ENCODE results near the gene TAF7. TPM values are rescaled to one million over a fixed set of nuclear protein-coding genes. Genes with fewer than 3 reads are reported as not detected.

The TAF7 gene
- total and polyA plus RNA-seq, 9 of the 15 experiments (the other 6 are each of a cell fraction or from before 2014, with no cell fraction given), result 51.6 to 116 (median 73.3) TPM

DNA sequence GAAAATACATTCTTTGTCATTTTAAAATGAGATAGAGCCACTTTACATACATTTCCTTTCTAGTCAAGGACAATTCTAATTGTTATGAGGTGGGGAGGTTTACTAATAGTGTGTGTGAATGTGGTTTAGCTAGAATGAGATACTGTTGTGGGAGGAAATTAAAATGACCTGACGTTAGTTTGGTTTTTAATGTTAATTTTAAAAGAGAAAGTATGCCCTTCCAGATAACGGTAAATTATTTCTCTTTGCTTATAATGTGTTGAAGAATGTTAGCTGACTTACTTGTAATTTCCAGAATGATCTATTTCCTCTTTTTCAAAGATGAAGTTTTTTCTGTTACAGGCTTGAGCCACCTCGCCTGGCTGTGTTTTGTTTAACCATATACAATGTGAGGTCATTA, 1.7 kb upstream of the TAF7 start (continued):
- TF ChIP-seq, protein P1, sequence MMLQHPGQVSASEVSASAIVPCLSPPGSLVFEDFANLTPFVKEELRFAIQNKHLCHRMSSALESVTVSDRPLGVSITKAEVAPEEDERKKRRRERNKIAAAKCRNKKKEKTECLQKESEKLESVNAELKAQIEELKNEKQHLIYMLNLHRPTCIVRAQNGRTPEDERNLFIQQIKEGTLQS (IDR thresholded peaks at IDR 0.05), result no peak
- TF ChIP-seq, protein P1 (CRISPR knock-in tag; conservative IDR thresholded peaks at IDR 0.05), result no peak
- TF ChIP-seq ADNP (tag; IDR thresholded peaks at IDR 0.05) (no peak), DNMT1 (IDR thresholded peaks at IDR 0.05) (no peak), ZFP36 (IDR thresholded peaks at IDR 0.05; ENCODE audit: low read depth, low read length, partially characterized antibody) (no peak), ZC3H4 (CRISPR knock-in tag; IDR thresholded peaks at IDR 0.05; ENCODE audit: borderline replicate concordance) (no peak)

DNA sequence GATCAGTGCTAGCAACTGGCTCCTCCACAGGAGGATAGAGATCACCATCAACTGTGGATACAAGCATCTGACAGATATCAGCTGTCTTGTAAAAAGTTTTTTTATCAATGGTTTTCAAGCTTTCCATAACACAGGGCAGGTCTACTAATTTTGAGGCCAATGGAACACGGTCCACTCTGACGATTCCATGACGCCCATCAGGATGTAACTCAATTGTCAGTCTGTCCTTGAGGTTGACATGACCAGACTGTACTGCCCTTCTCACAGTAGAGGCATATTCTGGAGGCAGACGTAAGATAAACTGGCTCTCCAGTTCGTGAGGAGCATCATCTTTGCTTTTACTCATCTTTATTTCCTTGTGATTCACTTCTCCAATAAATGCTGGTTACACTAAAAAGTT, 885 bp downstream of the TAF7 start:
- Histone ChIP-seq H3K27ac (ENCODE audit: extremely low read depth, low read depth, low read length) (peak overlapping the region; percentile 92), H3K9me3 (replicated peaks; ENCODE audit: control insufficient read depth, insufficient read depth, low read depth, low read length) (peaks cover 22% of the 10 kb centered on the region), H3K36me3 (ENCODE audit: control insufficient read depth, insufficient read depth, low read length) (peaks cover 26% of the 10 kb centered on the region)
- TF ChIP-seq CCAR2 (IDR thresholded peaks at IDR 0.05; ENCODE audit: low read depth, low read length) (no peak), SMAD2 (IDR thresholded peaks at IDR 0.05; ENCODE audit: low read depth, low read length) (no peak), CHCHD3 (CRISPR knock-in tag; IDR thresholded peaks at IDR 0.05) (no peak), PRPF4 (IDR thresholded peaks at IDR 0.05; ENCODE audit: insufficient read depth, low read depth, low read length, poor library complexity, severe bottlenecking) (no peak), FOSL1 (tag; conservative IDR thresholded peaks at IDR 0.05) (no peak)
- TF ChIP-seq, protein P2, sequence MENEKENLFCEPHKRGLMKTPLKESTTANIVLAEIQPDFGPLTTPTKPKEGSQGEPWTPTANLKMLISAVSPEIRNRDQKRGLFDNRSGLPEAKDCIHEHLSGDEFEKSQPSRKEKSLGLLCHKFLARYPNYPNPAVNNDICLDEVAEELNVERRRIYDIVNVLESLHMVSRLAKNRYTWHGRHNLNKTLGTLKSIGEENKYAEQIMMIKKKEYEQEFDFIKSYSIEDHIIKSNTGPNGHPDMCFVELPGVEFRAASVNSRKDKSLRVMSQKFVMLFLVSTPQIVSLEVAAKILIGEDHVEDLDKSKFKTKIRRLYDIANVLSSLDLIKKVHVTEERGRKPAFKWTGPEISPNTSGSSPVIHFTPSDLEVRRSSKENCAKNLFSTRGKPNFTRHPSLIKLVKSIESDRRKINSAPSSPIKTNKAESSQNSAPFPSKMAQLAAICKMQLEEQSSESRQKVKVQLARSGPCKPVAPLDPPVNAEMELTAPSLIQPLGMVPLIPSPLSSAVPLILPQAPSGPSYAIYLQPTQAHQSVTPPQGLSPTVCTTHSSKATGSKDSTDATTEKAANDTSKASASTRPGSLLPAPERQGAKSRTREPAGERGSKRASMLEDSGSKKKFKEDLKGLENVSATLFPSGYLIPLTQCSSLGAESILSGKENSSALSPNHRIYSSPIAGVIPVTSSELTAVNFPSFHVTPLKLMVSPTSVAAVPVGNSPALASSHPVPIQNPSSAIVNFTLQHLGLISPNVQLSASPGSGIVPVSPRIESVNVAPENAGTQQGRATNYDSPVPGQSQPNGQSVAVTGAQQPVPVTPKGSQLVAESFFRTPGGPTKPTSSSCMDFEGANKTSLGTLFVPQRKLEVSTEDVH (IDR thresholded peaks at IDR 0.05; ENCODE audit: low read depth, partially characterized antibody), result no peak
- TF ChIP-seq, protein P3, sequence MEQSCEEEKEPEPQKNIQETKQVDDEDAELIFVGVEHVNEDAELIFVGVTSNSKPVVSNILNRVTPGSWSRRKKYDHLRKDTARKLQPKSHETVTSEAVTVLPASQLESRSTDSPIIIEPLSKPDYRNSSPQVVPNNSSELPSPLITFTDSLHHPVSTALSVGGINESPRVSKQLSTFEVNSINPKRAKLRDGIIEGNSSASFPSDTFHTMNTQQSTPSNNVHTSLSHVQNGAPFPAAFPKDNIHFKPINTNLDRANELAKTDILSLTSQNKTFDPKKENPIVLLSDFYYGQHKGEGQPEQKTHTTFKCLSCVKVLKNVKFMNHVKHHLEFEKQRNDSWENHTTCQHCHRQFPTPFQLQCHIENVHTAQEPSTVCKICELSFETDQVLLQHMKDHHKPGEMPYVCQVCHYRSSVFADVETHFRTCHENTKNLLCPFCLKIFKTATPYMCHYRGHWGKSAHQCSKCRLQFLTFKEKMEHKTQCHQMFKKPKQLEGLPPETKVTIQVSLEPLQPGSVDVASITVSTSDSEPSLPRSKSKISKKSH (CRISPR knock-in tag; IDR thresholded peaks at IDR 0.05), result no peak
- TF ChIP-seq, protein P4, sequence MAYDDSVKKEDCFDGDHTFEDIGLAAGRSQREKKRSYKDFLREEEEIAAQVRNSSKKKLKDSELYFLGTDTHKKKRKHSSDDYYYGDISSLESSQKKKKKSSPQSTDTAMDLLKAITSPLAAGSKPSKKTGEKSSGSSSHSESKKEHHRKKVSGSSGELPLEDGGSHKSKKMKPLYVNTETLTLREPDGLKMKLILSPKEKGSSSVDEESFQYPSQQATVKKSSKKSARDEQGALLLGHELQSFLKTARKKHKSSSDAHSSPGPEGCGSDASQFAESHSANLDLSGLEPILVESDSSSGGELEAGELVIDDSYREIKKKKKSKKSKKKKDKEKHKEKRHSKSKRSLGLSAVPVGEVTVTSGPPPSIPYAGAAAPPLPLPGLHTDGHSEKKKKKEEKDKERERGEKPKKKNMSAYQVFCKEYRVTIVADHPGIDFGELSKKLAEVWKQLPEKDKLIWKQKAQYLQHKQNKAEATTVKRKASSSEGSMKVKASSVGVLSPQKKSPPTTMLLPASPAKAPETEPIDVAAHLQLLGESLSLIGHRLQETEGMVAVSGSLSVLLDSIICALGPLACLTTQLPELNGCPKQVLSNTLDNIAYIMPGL (CRISPR knock-in tag; IDR thresholded peaks at IDR 0.05), result 0 out of 2 replicates have a peak, but pooled peaks have one; percentile 3

More for the DNA sequence above, 885 bp downstream of the TAF7 start:
- Histone ChIP-seq H2AFZ (ENCODE audit: low read depth, low read length) (no peak overlapping the region), H3K9ac (ENCODE audit: insufficient read depth in 1 of 2, low read depth in 2 of 2, low read length in 2 of 2) (peak overlapping the region in 1 of 2 experiments; percentile 93; a peak in 2 of 4 replicates), H4K20me1 (replicated peaks; ENCODE audit: control insufficient read depth, insufficient read depth, low read length) (no peaks in the 10 kb centered on the region), H3K9me1 (ENCODE audit: control insufficient read depth, insufficient read depth, low read length) (no peaks in the 10 kb centered on the region), H3K4me3 (peak overlapping the region; percentile 70), H3K79me2 (ENCODE audit: control insufficient read depth, insufficient read depth, low read length) (peaks cover 29% of the 10 kb centered on the region), H3K4me2 (ENCODE audit: insufficient read depth, low read length) (peak overlapping the region; percentile 85), H3K4me1 (replicated peaks in 1 of 2; ENCODE audit: control insufficient read depth in 2 of 2, insufficient read depth in 2 of 2, low read length in 2 of 2) (peaks cover 0 to 9% of the 10 kb centered on the region in 2 experiments; a peak in 1 of 5 replicates), H3K27me3 (ENCODE audit: control insufficient read depth in 2 of 2, insufficient read depth in 2 of 2, low read length in 2 of 2) (no peaks in the 10 kb centered on the region)
- in situ Hi-C loops (cut with MboI) (no loop called here), intact Hi-C loops (cut with micrococcal nuclease) (loop anchor here (10.0 kb wide), 1 partner anchor 105 kb away; the partner anchor contains the start of gene PCDHB13)
- no TSS peak for BruUV-seq (replicated peaks)
- DNase-seq (ENCODE audit: extremely low read depth in 1 of 4, low spot score in 3 of 4) (no peak), ATAC-seq (no peak), FAIRE-seq (no peak)
- WGBS (ENCODE audit: insufficient coverage, low coverage, missing lambda C conversion rate), result 38% methylated on average over 5 of the region's 5 CpGs
- ChIA-PET CTCF (ENCODE audit: low intra/inter-chr PET ratio) (interaction anchor here (0.7 to 1.6 kb wide), 3 partner anchors 240 to 245 kb away, joined by 3 to 4 read pairs (median 3); no protein-coding TSS in a partner anchor), POLR2A (interaction anchor here (0.7 to 1.9 kb wide), 11 partner anchors 8 to 633 kb away, joined by 3 to 14 read pairs (median 5); partner anchors contain the start of genes PCDHGA1 and PCDHGB3)
